Measurements from ENCODE around the gene STOX2.

DNA sequence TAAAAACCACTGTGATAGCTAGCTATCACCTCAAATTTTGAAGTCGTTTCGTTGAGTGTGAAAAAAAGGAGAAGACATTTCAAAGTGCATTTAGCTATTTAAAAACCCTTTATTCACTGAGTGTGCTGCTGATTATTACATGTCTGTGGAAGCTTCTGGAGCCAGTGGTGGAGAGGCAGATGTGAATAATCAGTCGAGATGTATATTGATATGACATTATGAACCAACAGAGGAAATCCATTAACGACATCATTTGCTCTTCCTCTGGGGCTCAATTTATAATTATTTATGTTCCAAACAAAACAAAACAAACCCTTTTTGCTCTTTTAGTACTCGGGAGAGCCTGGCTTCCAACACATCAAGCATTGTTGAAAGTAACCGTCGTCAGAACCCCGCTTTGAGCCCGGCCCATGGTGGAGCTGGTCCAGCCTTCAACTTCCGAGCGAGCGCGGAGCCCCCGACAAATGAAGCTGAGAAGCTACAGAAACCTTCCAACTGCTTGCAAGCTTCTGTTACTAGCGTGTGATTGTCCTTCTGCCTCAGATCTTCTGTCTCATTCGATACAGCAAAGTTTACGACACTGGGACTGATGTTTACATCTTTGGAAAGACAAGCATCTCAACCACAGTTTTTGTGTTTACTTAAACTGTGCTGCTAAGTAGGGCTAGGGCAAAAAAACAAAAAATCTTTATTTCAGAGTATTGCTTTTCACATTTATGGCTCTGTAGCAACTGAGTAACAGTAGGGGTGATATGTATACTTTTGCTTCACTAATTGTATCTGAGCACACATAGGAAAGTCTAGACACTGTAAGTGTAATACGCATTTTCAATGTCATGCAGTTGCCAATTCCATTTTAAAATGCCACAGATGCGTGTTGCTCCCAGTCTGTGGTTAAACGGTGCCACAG, 111.9 kb downstream of the STOX2 start:
- no peak for TF ChIP-seq EZH2 (IDR thresholded peaks at IDR 0.05; ENCODE audit: borderline replicate concordance)
- TF ChIP-seq, protein P1, sequence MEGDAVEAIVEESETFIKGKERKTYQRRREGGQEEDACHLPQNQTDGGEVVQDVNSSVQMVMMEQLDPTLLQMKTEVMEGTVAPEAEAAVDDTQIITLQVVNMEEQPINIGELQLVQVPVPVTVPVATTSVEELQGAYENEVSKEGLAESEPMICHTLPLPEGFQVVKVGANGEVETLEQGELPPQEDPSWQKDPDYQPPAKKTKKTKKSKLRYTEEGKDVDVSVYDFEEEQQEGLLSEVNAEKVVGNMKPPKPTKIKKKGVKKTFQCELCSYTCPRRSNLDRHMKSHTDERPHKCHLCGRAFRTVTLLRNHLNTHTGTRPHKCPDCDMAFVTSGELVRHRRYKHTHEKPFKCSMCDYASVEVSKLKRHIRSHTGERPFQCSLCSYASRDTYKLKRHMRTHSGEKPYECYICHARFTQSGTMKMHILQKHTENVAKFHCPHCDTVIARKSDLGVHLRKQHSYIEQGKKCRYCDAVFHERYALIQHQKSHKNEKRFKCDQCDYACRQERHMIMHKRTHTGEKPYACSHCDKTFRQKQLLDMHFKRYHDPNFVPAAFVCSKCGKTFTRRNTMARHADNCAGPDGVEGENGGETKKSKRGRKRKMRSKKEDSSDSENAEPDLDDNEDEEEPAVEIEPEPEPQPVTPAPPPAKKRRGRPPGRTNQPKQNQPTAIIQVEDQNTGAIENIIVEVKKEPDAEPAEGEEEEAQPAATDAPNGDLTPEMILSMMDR (IDR thresholded peaks at IDR 0.05; ENCODE audit: poor library complexity) = no peak
